ENCODE data around the gene RACK1.

DNA sequence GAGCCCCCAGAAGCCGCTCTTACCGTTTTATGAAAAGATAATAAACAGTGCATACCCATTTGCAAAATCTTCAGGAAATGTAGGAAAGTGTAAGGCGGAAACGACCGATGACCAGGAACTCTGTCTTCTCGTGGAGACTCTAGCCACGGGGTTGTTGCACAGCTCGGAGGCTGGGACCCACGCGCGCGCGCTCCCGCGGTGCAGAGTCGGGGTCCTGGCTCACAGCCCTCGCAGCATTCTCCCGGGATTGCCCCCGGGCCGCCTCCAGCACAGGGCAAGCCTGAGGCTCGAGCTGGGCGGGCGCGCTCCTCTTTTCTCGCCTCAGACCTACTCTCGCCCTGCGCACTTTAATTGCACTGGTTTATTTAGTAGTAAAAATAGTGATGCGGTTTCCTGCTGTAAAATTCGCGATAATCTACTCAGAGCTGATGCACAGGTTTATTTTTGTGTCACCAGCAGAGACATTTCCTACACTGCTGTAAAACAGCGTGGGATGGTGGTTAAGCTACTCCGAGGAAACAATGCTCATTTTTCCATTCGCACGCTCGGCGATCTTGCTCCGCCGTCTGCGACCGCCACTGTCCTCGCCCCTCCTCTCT, 54.2 kb downstream of the RACK1 start:
- TF ChIP-seq, protein P1, sequence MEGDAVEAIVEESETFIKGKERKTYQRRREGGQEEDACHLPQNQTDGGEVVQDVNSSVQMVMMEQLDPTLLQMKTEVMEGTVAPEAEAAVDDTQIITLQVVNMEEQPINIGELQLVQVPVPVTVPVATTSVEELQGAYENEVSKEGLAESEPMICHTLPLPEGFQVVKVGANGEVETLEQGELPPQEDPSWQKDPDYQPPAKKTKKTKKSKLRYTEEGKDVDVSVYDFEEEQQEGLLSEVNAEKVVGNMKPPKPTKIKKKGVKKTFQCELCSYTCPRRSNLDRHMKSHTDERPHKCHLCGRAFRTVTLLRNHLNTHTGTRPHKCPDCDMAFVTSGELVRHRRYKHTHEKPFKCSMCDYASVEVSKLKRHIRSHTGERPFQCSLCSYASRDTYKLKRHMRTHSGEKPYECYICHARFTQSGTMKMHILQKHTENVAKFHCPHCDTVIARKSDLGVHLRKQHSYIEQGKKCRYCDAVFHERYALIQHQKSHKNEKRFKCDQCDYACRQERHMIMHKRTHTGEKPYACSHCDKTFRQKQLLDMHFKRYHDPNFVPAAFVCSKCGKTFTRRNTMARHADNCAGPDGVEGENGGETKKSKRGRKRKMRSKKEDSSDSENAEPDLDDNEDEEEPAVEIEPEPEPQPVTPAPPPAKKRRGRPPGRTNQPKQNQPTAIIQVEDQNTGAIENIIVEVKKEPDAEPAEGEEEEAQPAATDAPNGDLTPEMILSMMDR (IDR thresholded peaks at IDR 0.05 in 8 of 11, conservative IDR thresholded peaks at IDR 0.05 in 3 of 11): no peak
- TF ChIP-seq POLR2AphosphoS5 (IDR thresholded peaks at IDR 0.05) (peak; percentile 22 to 44 (median 29)), POLR2A (IDR thresholded peaks at IDR 0.05) (peak in 1 of 3 donors; percentile 27)

All from spleen (tissue), 7 donors.